Dermis microvascular lymphatic vessel endothelial cell (primary cell): ENCODE measurements around the gene IRF1. TPM values are rescaled to one million over a fixed set of nuclear protein-coding genes. Genes with fewer than 3 reads are reported as not detected.
"Not testable (repeated sequence)": the region's sequence is repeated elsewhere in the genome, so short reads cannot be mapped to it uniquely, and the experiment has no call there.

ENCODE experiments used
- DNase-seq, 2 donors: peaks; one replicate each; pipeline versions ENCODE4 v3.0.0 to v3.0.0-alpha.2; 2010; ENCODE audit warnings: low read depth in 2 of 2
- total RNA-seq: library from RNA; depleted of rRNA; stranded (reverse); fragments of >200 nt; gene quantifications from 2 replicates; pipeline ENCODE4 v1.2.1, GENCODE V29; 2014

IRF1 gene
- 11.2 and 23.4 TPM in 2 replicates for total RNA-seq

GRCh38 chr5:132490484-132491367 lies at the start of gene IRF1:
Gene IRF1, minus strand, starts transcription at chr5:132490773. Its CDS starts 1,295 bp downstream, at chr5:132489478.
- peak; percentile 82 to 97 for DNase-seq

GRCh38 chr5:132540149-132540548 lies 49.6 kb upstream of the IRF1 start:
- DNase-seq: no peak

GRCh38 chr5:132539716-132540115 lies 49.1 kb upstream of the IRF1 start:
- DNase-seq: no peak

GRCh38 chr5:132530946-132531345 lies 40.4 kb upstream of the IRF1 start:
- no peak for DNase-seq

- DNase-seq: peak in 1 of 2 donors; percentile 23
Measured at GRCh38 chr5:132528866-132529634, 38.5 kb upstream of the IRF1 start.

- no peak for DNase-seq
Measured at GRCh38 chr5:132528021-132528420, 37.4 kb upstream of the IRF1 start.

GRCh38 chr5:132526974-132527564 lies 36.5 kb upstream of the IRF1 start:
- DNase-seq: no peak

- DNase-seq: peak; percentile 29 to 51
Measured at GRCh38 chr5:132526290-132526973, 35.9 kb upstream of the IRF1 start.

- DNase-seq: no peak
Measured at GRCh38 chr5:132525299-132525724, 34.7 kb upstream of the IRF1 start.

GRCh38 chr5:132524877-132525276 lies 34.3 kb upstream of the IRF1 start:
- not testable (repeated sequence) for DNase-seq

- not testable (repeated sequence) for DNase-seq
Measured at GRCh38 chr5:132522067-132522466, 31.5 kb upstream of the IRF1 start.

- DNase-seq: not testable (repeated sequence)
Measured at GRCh38 chr5:132513618-132514336, 23.2 kb upstream of the IRF1 start.

- peak in 1 of 2 donors; percentile 35 for DNase-seq
Measured at GRCh38 chr5:132510076-132510475, 19.5 kb upstream of the IRF1 start.

- DNase-seq: peak in 1 of 2 donors; percentile 58
Measured at GRCh38 chr5:132506094-132506692, 15.6 kb upstream of the IRF1 start.

- DNase-seq: no peak
Measured at GRCh38 chr5:132505641-132506040, 15.1 kb upstream of the IRF1 start.

- DNase-seq: no peak
Measured at GRCh38 chr5:132504746-132505145, 14.2 kb upstream of the IRF1 start.

GRCh38 chr5:132503244-132503643 lies 12.7 kb upstream of the IRF1 start:
- no peak for DNase-seq

- DNase-seq: no peak
Measured at GRCh38 chr5:132501961-132502931, 11.7 kb upstream of the IRF1 start.

GRCh38 chr5:132501629-132501956 lies 11.0 kb upstream of the IRF1 start:
- DNase-seq: no peak
